HUES6 (cell line): ENCODE data around the gene PICK1.
A peak's percentile ranks its signal among the peaks of the same experiment; 100 is the strongest.

Experiments used
- H3K27ac ChIP-seq: 2 replicates; pipeline ENCODE4 v1.7.0; 2013; ENCODE audit warnings: low read depth, mild to moderate bottlenecking, low read length, inconsistent platforms
- H3K27me3 ChIP-seq: 2 replicates; pipeline ENCODE4 v1.6.1; 2013; ENCODE audit warnings: low read length; ENCODE audit not compliant: control insufficient read depth, insufficient read depth
- H3K36me3 ChIP-seq: 2 replicates; pipeline ENCODE4 v1.6.1; 2013; ENCODE audit warnings: low read length; ENCODE audit not compliant: control insufficient read depth, insufficient read depth
- H3K4me1 ChIP-seq: 2 replicates; pipeline ENCODE4 v1.6.1; 2013; ENCODE audit warnings: low read length; ENCODE audit not compliant: control insufficient read depth, insufficient read depth
- H3K4me3 ChIP-seq: 2 replicates; pipeline ENCODE4 v1.5.1; 2013; ENCODE audit warnings: low read depth, low read length
- H3K9ac ChIP-seq: one replicate; pipeline ENCODE4 v1.6.1; 2013; ENCODE audit warnings: mild to moderate bottlenecking, low read length
- H3K9me3 ChIP-seq: 2 replicates; pipeline ENCODE4 v1.6.1; 2013; ENCODE audit warnings: low read depth, low read length; ENCODE audit not compliant: control insufficient read depth, insufficient read depth

PICK1 gene

DNA sequence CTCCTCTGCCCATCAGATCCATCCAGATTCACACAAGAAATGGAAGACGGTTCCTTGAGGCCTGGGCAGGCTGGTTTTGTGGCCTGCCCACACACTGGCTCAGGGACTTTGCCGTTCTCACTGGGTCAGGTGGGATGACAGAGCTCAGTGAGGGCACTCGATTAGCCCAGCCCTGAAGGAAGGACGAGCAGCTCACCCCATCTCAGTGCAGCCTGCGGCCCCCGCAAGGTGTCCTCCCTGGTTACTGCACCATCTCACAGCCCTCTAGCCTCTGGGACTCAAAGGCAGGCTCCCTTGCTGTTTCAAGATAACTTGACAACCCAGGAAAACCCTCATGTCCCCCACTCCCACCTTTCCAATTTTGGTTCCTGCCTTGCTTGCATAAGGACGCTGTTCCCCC, 22.6 kb downstream of the PICK1 start:
- no peak overlapping the region for H3K27ac ChIP-seq
- peaks cover 4% of the 10 kb centered on the region for H3K36me3 ChIP-seq
- no peak overlapping the region for H3K4me3 ChIP-seq
- no peak overlapping the region for H3K9ac ChIP-seq
- H3K4me1 ChIP-seq, result peaks cover 30% of the 10 kb centered on the region
- H3K9me3 ChIP-seq, result no peaks in the 10 kb centered on the region
- peaks cover 36% of the 10 kb centered on the region for H3K27me3 ChIP-seq

DNA sequence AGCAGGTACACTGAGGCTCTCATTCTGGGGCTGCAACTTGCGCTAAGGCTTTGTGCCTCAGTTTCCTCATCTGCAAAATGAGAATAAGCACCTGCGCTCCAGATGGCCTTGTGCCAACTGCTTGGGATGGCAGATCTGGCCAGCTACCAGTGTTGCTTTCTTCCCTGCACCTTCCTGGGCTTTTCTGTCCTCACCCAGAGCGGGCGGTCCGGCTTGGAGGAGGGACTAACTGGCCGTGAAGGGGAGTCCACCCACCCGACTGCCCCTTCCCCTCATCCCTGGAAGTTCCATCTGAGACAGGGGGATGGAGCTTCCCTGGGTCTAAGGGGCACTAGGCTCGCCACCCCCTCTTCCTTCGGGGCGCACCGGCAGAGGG, 23.3 kb downstream of the PICK1 start:
- Histone ChIP-seq H3K27me3 (peaks cover 36% of the 10 kb centered on the region), H3K4me3 (peak overlapping the region; percentile 60; the same call in 1 of the 2 replicates), H3K9me3 (no peaks in the 10 kb centered on the region), H3K36me3 (no peaks in the 10 kb centered on the region), H3K27ac (no peak overlapping the region), H3K4me1 (peaks cover 35% of the 10 kb centered on the region), H3K9ac (no peak overlapping the region)

- Histone ChIP-seq H3K9ac (no peak overlapping the region), H3K4me3 (peak overlapping the region; percentile 60), H3K27ac (no peak overlapping the region), H3K36me3 (no peaks in the 10 kb centered on the region), H3K4me1 (peaks cover 38% of the 10 kb centered on the region), H3K27me3 (peaks cover 36% of the 10 kb centered on the region), H3K9me3 (no peaks in the 10 kb centered on the region)
Observed at GRCh38 chr22:38080850-38081635, 23.8 kb downstream of the PICK1 start.

GRCh38 chr22:38081636-38081940, 24.4 kb downstream of the PICK1 start:
- Histone ChIP-seq H3K36me3 (no peaks in the 10 kb centered on the region), H3K4me1 (peaks cover 39% of the 10 kb centered on the region), H3K27ac (no peak overlapping the region), H3K9ac (no peak overlapping the region), H3K27me3 (peaks cover 36% of the 10 kb centered on the region), H3K9me3 (no peaks in the 10 kb centered on the region), H3K4me3 (peak overlapping the region; percentile 60)

- Histone ChIP-seq H3K9ac (no peak overlapping the region), H3K36me3 (no peaks in the 10 kb centered on the region), H3K27me3 (peaks cover 36% of the 10 kb centered on the region), H3K4me3 (peak overlapping the region; percentile 60), H3K27ac (no peak overlapping the region), H3K4me1 (peaks cover 39% of the 10 kb centered on the region), H3K9me3 (no peaks in the 10 kb centered on the region)
Observed at GRCh38 chr22:38081941-38082828, 25.0 kb downstream of the PICK1 start.

DNA sequence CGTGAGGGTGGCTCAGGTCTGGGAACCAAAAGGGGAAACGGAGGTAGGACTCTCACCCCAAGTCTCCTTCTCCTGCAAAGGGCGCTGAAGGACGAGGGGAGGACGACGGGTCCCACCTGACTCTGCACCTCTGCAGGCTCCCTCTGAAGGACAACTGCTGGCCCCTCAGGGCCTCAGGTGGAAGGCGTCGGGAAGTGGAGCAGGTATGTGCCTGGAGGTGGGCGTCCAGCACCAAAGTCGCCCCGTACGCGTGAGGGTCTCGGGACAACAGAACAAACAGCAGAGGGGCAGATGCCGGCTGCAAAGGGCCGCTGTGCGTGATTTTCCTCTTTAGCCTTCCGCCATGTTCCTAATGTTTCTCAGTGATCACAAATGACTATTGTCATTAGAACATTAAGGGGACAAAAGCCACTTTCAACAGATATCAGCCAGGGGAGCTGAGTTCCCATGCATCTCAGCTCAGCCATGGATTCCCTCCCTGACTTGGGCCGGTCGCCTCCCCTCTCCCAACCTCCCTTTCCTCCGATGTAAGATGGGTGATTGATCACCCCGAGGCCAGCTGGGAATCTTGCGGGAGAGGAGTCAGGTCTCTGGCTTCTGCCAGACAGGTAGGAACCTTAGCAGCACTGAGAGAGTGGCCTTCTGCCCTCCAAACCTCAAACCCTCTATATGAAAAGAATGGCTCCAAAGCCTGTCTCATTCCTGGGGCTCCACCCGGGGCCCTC, 25.9 kb downstream of the PICK1 start:
- H3K36me3 ChIP-seq, result no peaks in the 10 kb centered on the region
- no peaks in the 10 kb centered on the region for H3K9me3 ChIP-seq
- H3K27ac ChIP-seq, result no peak overlapping the region
- H3K27me3 ChIP-seq, result peaks cover 36% of the 10 kb centered on the region
- H3K4me3 ChIP-seq, result no peak overlapping the region
- H3K4me1 ChIP-seq, result peaks cover 40% of the 10 kb centered on the region
- no peak overlapping the region for H3K9ac ChIP-seq

- H3K4me1 ChIP-seq, result peaks cover 41% of the 10 kb centered on the region
- peaks cover 36% of the 10 kb centered on the region for H3K27me3 ChIP-seq
- H3K27ac ChIP-seq, result peak within 1 kb of the TSS; percentile 42; the same call in 1 of the 2 replicates
- H3K4me3 ChIP-seq, result no peak within 1 kb of the TSS
- no peaks in the 10 kb centered on the region for H3K9me3 ChIP-seq
- peak within 1 kb of the TSS; percentile 42 for H3K9ac ChIP-seq
- no peaks in the 10 kb centered on the region for H3K36me3 ChIP-seq
Observed at GRCh38 chr22:38083931-38084631, 26.9 kb downstream of the PICK1 start, which contains the start of gene SLC16A8. Gene SLC16A8, minus strand, starts transcription at chr22:38084184. Its CDS starts 1,311 bp downstream, at chr22:38082873.

DNA sequence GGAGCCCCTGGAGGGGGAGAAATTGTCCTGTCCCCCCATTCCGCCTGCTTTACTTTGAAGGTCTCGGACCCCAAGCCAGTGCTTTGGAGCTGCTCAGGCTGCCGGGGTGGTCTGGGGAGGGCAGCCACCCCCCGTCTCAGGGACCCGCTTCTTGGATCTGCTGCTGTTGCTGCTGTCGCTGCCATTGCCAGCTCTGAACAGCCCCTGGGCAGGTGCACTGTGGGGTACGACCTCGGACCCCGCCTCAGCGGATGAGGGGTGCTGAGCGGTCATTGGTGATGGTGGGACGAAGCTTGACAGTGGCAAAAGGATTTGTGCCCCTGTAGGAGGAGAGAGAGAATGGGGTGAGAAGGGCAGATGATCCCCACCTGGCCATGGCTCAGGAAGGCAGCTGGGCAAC, 27.9 kb downstream of the PICK1 start:
- Histone ChIP-seq H3K4me3 (no peak overlapping the region), H3K9me3 (no peaks in the 10 kb centered on the region), H3K36me3 (no peaks in the 10 kb centered on the region), H3K4me1 (peaks cover 41% of the 10 kb centered on the region), H3K9ac (no peak overlapping the region), H3K27me3 (peaks cover 30% of the 10 kb centered on the region), H3K27ac (no peak overlapping the region)

DNA sequence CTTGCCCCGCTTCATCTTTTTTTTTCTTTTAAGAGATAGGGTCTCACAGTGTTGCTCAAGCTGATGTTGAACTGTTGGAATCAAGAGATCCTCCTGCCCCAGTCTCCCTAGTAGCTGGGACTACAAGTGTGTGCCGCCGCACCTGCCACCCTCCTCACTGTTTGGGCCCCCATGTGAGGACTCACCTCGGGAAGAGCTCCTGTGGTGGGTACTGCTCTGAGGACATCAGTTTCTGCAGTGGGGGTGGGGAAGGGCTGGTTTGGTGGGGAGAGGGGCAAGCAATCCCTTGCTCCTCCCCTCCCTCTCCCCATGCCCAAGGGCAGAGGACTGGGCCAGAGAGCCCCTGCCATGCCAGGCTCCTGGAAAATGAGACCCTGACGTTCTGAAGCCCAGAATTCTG, 28.3 kb downstream of the PICK1 start:
- Histone ChIP-seq H3K27me3 (peaks cover 26% of the 10 kb centered on the region), H3K4me3 (no peak overlapping the region), H3K36me3 (no peaks in the 10 kb centered on the region), H3K4me1 (peaks cover 41% of the 10 kb centered on the region), H3K9me3 (no peaks in the 10 kb centered on the region), H3K9ac (no peak overlapping the region), H3K27ac (no peak overlapping the region)

- Histone ChIP-seq H3K27ac (no peak overlapping the region), H3K9me3 (no peaks in the 10 kb centered on the region), H3K27me3 (peaks cover 19% of the 10 kb centered on the region), H3K4me1 (peaks cover 41% of the 10 kb centered on the region), H3K9ac (no peak overlapping the region), H3K4me3 (no peak overlapping the region), H3K36me3 (no peaks in the 10 kb centered on the region)
Observed at GRCh38 chr22:38086001-38086845, 29.0 kb downstream of the PICK1 start.
